Renal cortical epithelial cell (primary cell): ENCODE measurements around the gene MDM1. TPM values are rescaled to one million over a fixed set of nuclear protein-coding genes. Genes with fewer than 3 reads are reported as not detected.
A peak's percentile ranks its signal among the peaks of the same experiment; 100 is the strongest.

ENCODE experiments used
- DNase-seq: peaks from one replicate; pipeline ENCODE4 v3.0.0-alpha.2; 2011; ENCODE audit warnings: low read depth
- total RNA-seq: library from RNA; depleted of rRNA; stranded (reverse); fragments of >200 nt; gene quantifications from 2 replicates; pipeline ENCODE4 v1.2.3, GENCODE V29; 2014

Gene MDM1
- total RNA-seq, 1 donor from 2014 or later: 9.2 TPM

DNA sequence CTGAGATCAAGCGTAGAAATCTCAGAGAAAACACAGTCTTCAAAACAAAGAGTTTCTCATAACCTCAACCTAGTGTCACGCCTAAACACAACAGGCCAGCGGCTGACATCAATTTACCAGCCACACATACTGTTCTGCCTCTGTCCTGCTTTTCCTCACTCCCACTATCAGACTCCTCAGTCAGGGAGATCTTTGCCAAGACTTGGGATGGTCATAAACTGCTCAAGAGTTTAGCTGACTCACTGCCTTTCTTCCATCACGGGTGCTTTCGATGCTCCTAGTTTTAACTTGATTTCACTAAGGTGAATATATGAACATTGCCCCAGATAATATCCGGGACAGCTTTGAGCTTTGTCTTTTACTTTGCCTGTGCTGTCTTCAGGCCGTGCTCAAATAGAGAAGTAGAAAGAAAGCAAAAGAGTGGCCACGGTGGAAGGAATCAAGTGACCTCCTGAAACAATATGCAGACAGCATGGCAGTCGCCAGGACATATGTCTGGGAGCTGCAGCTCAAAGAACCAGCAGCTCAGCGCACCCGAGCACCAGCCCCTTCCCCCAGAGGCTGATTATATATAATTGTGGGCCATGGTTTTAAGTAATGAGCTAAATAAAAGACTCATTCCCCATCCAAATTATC, 12.1 kb downstream of the MDM1 start:
- no peak for DNase-seq

DNA sequence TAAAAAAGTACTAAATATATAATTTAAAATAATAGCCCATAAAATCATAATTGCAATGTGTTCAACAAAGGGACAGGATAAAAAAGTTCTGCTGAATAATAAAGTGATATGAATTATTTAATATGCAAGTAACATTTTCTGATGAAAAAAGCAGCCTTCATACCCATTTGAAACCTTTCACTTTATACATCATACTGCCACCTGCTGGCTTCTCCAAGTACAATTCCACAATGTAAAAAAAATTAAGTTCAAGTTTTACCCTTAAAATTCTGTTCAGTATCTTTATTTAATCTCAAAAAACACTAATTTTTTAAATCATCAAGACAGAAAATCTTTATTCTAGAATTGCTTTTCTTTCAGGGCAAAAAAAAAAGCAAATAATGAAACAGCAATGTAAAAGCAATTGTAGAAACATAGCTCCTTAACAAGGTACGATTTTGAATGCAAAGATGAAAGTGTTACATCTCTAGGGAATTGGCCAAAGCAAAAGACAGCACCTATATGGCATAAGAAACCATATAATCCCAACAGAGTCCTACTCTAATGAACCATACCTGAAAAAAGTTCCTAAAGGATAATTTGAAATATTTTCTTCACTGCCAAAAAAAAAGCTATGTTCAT, 15.0 kb downstream of the MDM1 start:
- peak; percentile 57 for DNase-seq

DNA sequence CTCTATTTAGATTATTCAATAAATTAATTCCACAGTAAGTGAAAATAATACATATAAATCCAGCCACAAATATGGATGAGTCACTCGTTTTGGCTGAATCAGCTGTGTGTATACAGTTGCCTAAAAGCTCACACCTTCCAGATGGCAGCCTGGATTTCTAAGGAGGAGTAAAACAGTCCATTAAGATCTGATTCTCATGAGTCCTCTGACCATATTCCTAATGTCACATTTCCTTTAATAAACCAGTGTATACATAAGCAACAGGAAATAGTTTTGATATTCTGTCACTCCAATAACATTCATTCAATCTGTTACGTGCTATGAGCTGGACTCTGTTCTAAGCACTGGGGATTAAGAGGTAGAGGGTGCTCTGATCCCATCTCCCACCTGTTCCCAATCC, 21.8 kb downstream of the MDM1 start:
- no peak for DNase-seq

DNA sequence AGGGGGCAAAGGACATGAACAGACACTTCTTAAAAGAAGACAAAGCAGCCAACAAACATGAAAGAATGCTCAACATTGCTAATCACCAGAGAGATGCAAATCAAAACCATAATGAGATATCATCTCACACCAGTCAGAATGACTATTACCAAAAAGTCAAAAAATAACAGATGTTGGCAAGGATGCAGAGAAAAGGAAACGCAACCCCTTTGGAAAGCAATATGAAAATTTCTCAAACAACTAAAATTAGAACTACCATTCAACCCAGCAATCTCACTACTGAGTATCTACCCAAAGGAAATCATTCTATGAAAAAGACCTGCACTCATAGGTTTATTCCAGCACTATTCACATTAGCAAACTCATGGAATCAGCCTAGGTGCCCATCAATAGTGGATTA, 25.6 kb downstream of the MDM1 start:
- DNase-seq: no peak

DNA sequence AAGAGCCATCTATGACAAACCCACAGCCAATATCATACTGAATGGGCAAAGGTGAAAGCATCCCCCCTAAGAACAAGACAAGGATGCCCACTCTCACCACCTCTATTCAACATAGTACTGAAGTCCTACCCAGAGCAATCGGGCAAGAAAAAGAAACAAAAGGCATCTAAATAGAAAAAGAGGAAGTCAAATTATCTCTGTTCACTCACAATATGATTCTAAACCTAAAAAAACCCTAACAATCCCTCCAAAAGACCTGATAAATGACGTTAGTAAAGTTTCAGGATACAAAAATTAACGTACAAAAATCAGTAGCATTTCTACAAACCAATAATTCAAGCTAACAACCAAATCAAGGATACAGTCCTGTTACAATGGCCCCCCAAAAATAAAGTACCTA, 26.9 kb downstream of the MDM1 start:
- DNase-seq: no peak

DNA sequence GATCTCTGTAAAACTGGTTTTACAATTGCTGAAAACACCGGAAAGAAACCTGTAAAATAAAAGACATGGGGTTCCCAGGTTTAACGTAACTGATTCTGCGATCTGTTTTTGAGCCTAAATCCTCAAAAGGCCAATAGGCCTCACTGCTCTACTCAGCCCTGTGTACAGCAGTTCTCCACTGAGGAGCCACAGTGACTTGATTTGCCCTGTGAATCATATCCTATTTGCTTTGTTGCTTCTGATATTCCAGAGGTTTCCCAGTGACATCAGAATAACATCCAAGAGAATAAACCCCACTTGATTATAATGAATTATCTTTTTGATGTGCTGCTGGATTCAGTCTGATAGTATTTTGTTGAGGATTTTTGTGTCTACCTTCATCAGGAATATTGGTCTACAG, 27.5 kb downstream of the MDM1 start:
- peak; percentile 11 for DNase-seq

DNA sequence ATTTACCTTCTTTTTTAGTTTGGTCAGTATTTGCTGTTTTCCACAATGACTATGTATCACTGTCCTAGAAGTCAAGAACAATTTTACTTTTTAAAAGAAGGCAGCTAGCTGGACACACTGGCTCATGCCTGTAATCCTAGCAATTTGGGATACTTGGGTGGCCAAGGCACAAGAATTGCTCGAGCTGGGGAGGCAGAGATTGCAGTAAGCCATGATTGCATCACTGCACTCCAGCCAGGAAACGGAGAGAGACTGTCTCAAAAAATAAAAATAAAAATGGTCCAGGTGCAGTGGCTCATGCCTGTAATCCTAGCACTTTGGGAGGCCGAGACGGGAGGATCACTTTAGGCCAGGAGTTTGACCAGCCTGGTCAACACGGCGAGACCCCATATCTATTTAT, 28.3 kb downstream of the MDM1 start:
- DNase-seq: no peak

DNA sequence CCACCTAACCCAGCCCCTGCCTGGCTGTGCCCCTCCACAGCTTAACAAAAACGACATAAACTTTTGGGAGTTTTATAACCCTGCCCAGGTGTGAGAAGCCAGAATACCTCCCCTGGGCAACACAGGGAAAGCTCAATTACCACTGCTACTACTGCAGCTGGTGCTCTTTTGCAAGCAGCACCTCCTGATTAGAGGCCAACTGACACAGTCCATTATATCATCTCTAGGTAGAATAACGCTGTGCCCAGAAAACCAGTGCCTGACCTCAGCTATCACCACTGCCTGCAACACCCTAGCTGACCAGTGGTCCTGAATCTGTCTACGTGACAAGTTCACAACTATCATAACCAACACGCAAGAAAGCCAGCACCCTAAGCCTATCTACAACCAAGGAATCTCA, 34.2 kb downstream of the MDM1 start:
- no peak for DNase-seq

DNA sequence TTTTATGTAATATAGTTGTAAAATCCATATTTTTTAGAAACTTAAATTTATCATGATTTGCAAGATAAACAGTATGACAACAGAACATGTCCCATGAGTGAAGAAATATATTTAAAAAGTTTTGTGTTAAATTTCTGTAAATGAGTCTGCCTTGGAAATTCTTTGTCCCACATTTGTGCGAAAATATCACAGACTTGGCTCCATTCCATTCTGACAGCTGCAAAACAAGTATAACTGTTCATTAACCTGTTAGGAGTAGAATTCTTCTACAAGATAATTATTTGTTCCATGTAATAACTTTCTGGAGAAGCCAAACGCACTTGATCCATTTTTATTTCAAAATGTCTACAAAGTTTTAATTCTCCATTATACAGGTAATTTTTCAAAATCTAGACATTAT, 37.9 kb downstream of the MDM1 start:
- DNase-seq: no peak

DNA sequence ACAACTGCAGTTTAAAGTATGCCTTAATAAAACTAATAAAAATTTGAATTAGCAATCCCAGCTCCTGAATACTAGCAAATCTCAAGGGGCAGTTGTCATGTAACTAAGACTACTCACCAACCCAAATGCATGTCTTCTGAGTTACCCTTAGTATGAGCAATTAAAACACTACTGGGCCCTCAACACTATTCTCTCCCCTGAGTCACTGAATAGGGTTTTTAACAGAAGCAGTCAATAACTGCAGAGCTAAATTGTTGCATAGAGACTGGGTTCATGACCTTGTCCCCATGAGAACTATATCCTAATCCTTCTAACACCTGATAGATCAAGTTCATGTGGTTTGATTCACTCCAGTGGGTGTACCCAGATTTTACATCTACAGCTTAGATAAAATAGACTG, 38.8 kb downstream of the MDM1 start:
- DNase-seq: no peak

DNA sequence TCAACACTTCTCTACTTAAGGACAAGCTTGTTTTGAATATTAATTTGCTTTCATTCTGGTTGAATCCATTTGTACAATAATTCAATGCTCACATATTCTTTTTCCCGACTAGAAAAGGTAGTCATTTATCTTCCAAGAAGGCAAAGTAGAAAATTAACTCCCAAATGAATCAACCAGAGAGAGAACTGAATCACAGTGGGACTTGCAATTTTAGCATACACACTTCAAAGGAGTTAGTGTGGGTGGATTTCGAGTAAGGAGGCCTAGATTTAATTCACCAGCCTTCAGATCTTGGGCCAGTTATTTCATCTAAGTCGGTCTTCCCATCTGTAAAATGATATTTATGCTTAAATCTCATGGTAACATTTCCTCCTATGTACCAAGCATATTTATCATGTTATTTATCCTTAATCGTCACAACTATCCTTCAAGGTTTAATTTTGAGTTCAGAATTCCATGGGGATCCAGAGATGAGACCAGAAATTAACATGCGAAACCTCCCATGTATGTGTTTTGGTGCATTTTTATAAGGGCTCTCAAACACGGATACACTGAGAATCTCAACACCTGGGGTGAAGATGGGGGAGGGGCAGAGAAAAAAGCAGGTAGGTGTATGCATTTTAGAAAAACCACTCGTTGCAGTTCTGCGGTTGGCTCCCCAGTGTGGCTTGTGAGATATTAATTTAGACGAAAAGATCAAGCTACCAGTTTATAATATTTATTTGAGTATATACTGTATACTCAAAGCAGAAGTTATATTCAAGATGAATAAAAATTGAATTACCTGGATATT, 39.8 kb downstream of the MDM1 start:
- peak; percentile 64 for DNase-seq

DNA sequence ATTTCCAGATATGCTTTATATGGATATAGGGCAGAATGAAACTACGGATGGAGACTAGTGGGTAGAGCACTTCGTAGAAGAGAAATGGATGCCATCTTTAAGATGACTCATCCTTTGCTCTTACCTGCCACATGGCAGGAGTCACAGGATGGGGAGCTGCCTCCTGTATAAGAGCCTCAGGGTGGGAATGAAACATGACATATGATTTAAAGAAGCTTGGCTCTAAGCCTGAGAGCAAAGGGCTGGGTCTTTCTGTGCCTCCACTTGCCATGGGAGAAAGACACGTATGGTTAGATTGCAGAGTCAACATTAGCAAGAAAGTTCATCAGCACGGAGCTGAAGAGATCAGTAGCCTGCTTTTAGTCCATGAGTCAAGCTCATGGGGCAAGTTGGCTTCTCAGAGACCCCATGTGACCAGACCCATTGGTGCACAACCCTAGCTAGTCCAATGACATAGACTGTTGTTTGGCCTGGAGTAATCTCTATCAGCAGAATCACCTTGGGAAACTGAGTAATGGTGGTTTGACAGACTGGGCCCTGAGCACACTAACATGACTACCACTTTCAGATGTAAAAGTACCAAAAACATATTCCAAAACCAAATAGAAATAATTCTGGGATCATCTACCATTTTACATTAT, 40.6 kb downstream of the MDM1 start:
- DNase-seq: no peak

DNA sequence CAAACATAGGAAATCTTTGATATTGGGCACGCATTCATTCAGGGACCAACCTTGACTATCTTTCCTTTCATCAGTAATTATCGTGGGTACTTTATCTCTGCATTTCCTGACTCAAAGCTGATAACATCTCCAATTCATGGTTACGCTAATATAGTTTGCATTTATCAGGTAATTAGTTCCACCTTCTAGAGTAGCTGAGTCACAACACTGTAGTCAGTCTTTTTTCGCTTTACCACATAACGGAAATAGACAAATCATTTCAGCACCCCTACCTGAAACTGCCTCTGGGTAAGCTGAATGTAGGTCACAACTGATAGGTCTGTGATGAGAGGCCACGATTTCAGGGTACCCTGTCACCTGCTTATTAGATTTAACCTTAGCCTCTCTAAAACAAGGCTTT, 42.0 kb downstream of the MDM1 start:
- peak; percentile 17 for DNase-seq

DNA sequence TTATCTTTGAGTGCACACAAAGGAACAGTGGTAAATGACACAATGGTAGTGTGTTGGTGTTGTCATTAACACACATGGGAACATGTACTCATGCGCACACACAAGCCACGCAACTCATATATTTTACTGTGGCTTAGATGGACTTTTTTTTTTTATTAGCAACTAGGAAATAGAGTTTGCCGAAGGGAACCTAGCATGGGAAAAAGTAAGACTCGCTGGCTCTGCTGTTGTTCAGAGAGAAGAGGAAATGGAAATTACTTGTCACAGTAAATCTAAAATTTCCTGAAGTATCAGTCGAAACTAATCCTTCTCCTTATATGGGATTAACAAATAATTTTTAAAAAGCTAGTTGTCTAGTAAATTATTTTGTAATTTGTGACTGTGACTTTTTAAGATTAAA, 45.1 kb downstream of the MDM1 start:
- DNase-seq: no peak

DNA sequence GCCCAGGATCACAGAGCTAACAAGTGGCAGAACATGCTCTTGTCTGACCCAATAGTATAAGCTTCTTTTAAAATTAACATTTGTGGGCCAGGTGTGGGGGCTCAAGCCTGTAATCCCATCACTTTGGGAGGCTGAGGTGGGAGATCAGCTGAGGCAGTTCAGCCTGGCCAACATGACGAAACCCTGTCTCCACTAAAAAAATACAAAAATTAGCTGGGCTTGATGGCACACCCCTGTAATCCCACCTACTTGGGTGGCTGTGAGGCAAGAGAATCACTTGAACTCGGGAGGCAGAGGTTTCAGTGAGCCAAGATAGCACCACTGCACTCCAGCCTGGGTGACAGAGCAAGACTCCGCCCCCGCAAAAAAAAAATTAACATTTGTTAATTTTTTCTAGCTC, 45.8 kb downstream of the MDM1 start:
- DNase-seq: no peak

DNA sequence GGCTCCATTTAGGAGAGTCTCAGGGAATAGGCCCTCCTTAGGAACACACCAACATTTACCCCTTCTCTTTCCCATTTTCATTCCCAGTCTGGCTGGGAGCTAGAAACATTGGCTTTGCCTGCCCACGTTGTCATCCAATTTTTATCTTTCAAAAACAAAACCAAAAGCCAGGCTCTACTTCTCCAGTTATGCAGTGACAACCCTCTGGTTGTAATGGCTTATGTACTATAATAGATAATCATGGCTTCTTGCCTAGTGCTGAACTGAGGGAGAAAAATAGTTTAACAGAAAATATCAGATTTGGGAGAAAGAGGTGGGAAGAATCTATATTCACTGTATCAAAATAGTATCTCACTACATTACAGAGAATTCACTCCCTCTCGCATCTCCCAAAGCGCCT, 46.6 kb downstream of the MDM1 start:
- no peak for DNase-seq

DNA sequence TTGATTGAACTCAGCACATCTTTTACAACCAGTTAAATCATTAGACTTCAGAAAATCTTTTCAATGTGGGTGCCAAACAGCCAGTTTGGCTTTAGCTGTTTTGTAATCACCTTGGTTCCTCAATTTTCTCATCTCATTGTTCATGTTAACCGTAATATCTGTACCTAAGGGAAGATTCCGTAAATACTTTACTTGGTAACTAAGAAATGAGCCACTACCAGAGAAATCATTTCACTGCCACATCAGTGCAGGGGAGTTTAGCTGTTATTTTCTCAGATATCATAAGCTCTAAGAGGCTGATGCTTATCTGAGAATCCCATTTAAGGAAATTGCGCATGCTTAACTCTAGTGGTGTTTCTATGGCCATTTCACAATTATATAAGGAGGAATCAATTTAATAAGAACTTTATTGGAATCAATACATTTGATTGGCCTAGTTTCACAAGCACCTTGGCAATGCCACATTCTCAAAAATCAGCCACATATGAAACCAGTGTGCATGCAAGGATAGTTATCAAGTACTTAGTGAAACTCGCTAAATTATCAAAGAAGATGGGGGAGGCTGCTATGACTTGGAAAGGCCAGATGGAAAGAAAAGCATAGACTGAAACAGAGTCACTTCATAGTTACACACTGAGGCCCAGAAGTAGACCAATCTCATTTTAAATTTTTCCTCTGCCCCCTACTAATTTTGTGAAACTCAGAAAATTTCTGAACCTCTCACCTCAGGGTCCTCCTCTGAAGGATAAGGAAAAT, 50.7 kb downstream of the MDM1 start:
- no peak for DNase-seq

DNA sequence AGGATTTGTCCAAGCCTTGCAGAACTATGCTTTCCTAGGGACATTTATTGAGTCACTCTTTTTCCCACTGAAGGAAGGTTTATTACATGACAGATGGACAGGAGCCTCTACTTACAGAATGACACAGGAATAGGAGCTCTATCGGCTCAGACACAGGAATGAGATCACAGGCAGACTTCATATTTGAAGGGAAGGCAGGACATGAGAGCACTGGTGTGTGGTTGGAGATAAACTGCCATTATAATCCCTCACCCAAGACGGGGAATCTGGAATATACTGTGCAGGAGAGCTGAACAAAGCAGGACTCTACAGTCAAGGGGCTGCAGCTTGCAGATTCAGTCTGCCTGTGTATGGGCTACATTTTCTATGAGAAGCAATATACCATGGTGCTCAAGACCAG, 51.9 kb downstream of the MDM1 start:
- DNase-seq: no peak

DNA sequence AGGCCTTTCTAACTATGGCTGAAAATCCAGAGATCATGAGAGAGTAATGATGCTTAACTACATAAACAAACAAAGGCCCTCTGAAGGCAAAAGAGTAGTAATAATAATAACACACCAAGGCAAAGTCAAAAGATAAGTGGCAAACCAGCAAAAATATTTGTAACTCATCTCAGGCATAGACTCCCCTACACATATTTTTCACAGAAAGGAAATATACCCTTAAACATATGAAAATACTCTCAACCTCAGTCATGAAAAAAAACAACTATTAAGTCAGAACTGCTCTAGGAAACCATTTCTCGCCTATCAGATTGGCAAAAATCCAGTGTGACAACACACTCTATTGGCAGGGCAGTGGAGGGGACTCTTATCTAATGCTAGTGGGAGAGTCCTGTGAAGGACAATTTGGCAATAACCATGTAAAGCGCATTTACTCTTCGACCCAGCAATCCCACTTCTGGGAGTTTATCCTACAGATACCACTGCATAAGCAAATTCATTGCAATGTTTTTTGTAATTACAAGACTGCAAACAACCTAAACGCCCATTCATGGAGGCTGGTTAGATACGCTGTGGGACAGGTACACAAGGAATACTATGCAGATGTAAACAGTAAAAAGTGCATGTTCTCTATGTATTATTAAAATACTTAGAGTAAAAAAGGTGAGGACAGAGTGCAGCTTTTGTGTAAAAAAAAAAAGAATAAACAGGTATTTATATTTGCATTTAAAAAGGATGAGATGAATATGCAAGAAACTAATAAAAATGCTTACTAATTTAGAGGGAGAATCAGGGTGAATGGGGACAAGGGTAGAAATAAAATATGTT, 52.7 kb downstream of the MDM1 start:
- DNase-seq: no peak

DNA sequence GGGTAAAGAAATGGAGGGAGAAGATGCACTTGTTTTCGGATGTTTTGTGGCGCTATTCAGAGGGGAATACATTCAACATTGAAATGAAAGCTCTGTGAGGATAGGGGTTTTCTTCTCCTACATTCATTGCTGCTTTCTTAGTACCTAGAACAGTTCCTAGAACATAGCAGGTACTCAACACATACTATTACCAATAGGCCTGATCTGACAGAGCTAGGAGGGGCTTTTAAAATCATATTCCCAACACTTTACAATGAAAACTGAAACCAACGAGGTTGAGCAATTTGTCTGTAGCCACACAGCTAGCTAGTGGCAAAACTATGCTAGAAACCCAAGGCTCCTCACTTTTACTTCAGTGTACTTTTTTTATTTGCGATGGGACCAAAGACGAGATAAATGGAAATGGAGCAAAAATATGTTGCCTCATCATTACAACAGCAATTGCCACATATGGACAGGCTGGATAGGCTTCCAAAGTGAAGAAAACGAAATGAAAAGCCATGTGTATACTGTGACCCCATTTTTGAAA, 55.7 kb downstream of the MDM1 start:
- DNase-seq: no peak

DNA sequence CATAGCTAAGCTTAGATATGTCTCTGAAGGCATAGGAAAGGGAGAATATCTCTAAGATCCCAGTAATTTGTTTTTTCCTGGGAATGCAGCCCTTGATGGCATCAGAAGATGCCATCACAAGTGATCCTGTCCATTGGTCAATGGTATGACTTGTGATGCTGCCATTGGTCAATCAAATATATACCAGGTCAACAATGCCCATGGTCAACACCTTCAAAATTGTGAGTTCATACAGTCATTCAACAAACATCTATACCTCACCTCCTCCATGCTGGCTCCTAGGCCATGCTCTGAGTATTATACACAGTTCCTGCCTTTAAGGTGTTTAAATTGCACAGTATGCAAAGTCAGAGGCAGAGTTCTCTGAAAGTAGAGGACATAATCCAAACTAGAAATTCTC, 59.4 kb downstream of the MDM1 start:
- no peak for DNase-seq
